ENCODE results near the gene TNFAIP8L3.

The TNFAIP8L3 gene

GRCh38 chr15:51079226-51079625 is 15.5 kb downstream of the TNFAIP8L3 start:
- H2AFZ ChIP-seq (ENCODE audit: low read length), result no peak overlapping the region
- H3K9me3 ChIP-seq (ENCODE audit: insufficient read depth, low read depth, low read length), result no peaks in the 10 kb centered on the region
- H3K4me1 ChIP-seq (ENCODE audit: insufficient read depth, low read length, poor library complexity, severe bottlenecking), result no peaks in the 10 kb centered on the region
- H3K79me2 ChIP-seq (ENCODE audit: insufficient read depth, low read length), result no peaks in the 10 kb centered on the region
- no peaks in the 10 kb centered on the region for H3K27me3 ChIP-seq (ENCODE audit: insufficient read depth, low read length, poor library complexity, severe bottlenecking)
- no peaks in the 10 kb centered on the region for H3K36me3 ChIP-seq (ENCODE audit: insufficient read depth, low read length)
- no peaks in the 10 kb centered on the region for H3K9me2 ChIP-seq (replicated peaks; ENCODE audit: low read depth, low read length)
- no peak overlapping the region for H3K4me3 ChIP-seq (ENCODE audit: low read length, poor library complexity, severe bottlenecking)
- no peak for TF ChIP-seq EZH2phosphoT487 (IDR thresholded peaks at IDR 0.05; ENCODE audit: borderline replicate concordance)
- TF ChIP-seq CTCF (conservative IDR thresholded peaks at IDR 0.05; ENCODE audit: low read length), result no peak
- H3K4me2 ChIP-seq (ENCODE audit: low read depth, low read length, poor library complexity, severe bottlenecking), result no peak overlapping the region
- no peaks in the 10 kb centered on the region for H3F3A ChIP-seq (ENCODE audit: low read depth)
- H4K20me1 ChIP-seq (ENCODE audit: insufficient read depth, low read length, poor library complexity, severe bottlenecking), result no peaks in the 10 kb centered on the region
- no peak overlapping the region for H3K9ac ChIP-seq (ENCODE audit: low read depth, low read length, poor library complexity, severe bottlenecking)

- Histone ChIP-seq H3K36me3 (ENCODE audit: insufficient read depth, low read length) (no peaks in the 10 kb centered on the region), H3K4me3 (ENCODE audit: low read length, poor library complexity, severe bottlenecking) (no peak overlapping the region), H3K4me1 (ENCODE audit: insufficient read depth, low read length, poor library complexity, severe bottlenecking) (no peaks in the 10 kb centered on the region), H2AFZ (ENCODE audit: low read length) (no peak overlapping the region), H3K9ac (ENCODE audit: low read depth, low read length, poor library complexity, severe bottlenecking) (no peak overlapping the region), H4K20me1 (ENCODE audit: insufficient read depth, low read length, poor library complexity, severe bottlenecking) (no peaks in the 10 kb centered on the region), H3K4me2 (ENCODE audit: low read depth, low read length, poor library complexity, severe bottlenecking) (no peak overlapping the region), H3K79me2 (ENCODE audit: insufficient read depth, low read length) (no peaks in the 10 kb centered on the region), H3K9me3 (ENCODE audit: insufficient read depth, low read depth, low read length) (no peaks in the 10 kb centered on the region), H3K27me3 (ENCODE audit: insufficient read depth, low read length, poor library complexity, severe bottlenecking) (no peaks in the 10 kb centered on the region), H3F3A (ENCODE audit: low read depth) (no peaks in the 10 kb centered on the region), H3K9me2 (replicated peaks; ENCODE audit: low read depth, low read length) (no peaks in the 10 kb centered on the region)
- TF ChIP-seq EZH2phosphoT487 (IDR thresholded peaks at IDR 0.05; ENCODE audit: borderline replicate concordance), result no peak
- TF ChIP-seq CTCF (conservative IDR thresholded peaks at IDR 0.05; ENCODE audit: low read length), result no peak
These were observed 17.2 kb downstream of the TNFAIP8L3 start for GRCh38 chr15:51077221-51078153.

GRCh38 chr15:51076524-51077220 is 18.0 kb downstream of the TNFAIP8L3 start:
- Histone ChIP-seq H3F3A (ENCODE audit: low read depth) (no peaks in the 10 kb centered on the region), H4K20me1 (ENCODE audit: insufficient read depth, low read length, poor library complexity, severe bottlenecking) (no peaks in the 10 kb centered on the region), H3K4me3 (ENCODE audit: low read length, poor library complexity, severe bottlenecking) (no peak overlapping the region), H3K36me3 (ENCODE audit: insufficient read depth, low read length) (no peaks in the 10 kb centered on the region), H3K9me3 (ENCODE audit: insufficient read depth, low read depth, low read length) (no peaks in the 10 kb centered on the region), H3K9ac (ENCODE audit: low read depth, low read length, poor library complexity, severe bottlenecking) (no peak overlapping the region), H3K9me2 (replicated peaks; ENCODE audit: low read depth, low read length) (no peaks in the 10 kb centered on the region), H3K4me1 (ENCODE audit: insufficient read depth, low read length, poor library complexity, severe bottlenecking) (no peaks in the 10 kb centered on the region), H3K79me2 (ENCODE audit: insufficient read depth, low read length) (no peaks in the 10 kb centered on the region), H3K27me3 (ENCODE audit: insufficient read depth, low read length, poor library complexity, severe bottlenecking) (no peaks in the 10 kb centered on the region), H3K4me2 (ENCODE audit: low read depth, low read length, poor library complexity, severe bottlenecking) (no peak overlapping the region), H2AFZ (ENCODE audit: low read length) (peak overlapping the region; percentile 19; the same call in 1 of the 2 replicates)
- TF ChIP-seq EZH2phosphoT487 (IDR thresholded peaks at IDR 0.05; ENCODE audit: borderline replicate concordance) (no peak), CTCF (conservative IDR thresholded peaks at IDR 0.05; ENCODE audit: low read length) (no peak)

All from Loucy (cell line).